AG09309 (cell line): ENCODE data around the gene NARS2.

Experiments
- DNase-seq: peaks from one replicate; pipeline ENCODE4 v3.0.0-alpha.2; 2010; ENCODE audit warnings: low read depth
- H3K4me3 ChIP-seq: 2 replicates; pipeline ENCODE4 v1.5.1; 2011; ENCODE audit warnings: mild to moderate bottlenecking, low read depth, low read length, moderate library complexity; ENCODE audit not compliant: control insufficient read depth
- TF ChIP-seq, protein P1 (sequence below): IDR thresholded peaks from 2 replicates; pipeline ENCODE4 v1.5.1; 2011; ENCODE audit warnings: mild to moderate bottlenecking, low read depth, low read length, inconsistent platforms; ENCODE audit not compliant: insufficient read depth, control insufficient read depth; ENCODE audit errors: missing control alignments

NARS2 gene

GRCh38 chr11:78403781-78404180 lies 170.9 kb downstream of the NARS2 start:
- no peak overlapping the region for H3K4me3 ChIP-seq
- TF ChIP-seq, protein P1, sequence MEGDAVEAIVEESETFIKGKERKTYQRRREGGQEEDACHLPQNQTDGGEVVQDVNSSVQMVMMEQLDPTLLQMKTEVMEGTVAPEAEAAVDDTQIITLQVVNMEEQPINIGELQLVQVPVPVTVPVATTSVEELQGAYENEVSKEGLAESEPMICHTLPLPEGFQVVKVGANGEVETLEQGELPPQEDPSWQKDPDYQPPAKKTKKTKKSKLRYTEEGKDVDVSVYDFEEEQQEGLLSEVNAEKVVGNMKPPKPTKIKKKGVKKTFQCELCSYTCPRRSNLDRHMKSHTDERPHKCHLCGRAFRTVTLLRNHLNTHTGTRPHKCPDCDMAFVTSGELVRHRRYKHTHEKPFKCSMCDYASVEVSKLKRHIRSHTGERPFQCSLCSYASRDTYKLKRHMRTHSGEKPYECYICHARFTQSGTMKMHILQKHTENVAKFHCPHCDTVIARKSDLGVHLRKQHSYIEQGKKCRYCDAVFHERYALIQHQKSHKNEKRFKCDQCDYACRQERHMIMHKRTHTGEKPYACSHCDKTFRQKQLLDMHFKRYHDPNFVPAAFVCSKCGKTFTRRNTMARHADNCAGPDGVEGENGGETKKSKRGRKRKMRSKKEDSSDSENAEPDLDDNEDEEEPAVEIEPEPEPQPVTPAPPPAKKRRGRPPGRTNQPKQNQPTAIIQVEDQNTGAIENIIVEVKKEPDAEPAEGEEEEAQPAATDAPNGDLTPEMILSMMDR: no peak
- no peak for DNase-seq

- no peak overlapping the region for H3K4me3 ChIP-seq
- TF ChIP-seq, protein P1: no peak
- DNase-seq: no peak
These were observed 171.8 kb downstream of the NARS2 start for GRCh38 chr11:78402847-78403246.

DNA sequence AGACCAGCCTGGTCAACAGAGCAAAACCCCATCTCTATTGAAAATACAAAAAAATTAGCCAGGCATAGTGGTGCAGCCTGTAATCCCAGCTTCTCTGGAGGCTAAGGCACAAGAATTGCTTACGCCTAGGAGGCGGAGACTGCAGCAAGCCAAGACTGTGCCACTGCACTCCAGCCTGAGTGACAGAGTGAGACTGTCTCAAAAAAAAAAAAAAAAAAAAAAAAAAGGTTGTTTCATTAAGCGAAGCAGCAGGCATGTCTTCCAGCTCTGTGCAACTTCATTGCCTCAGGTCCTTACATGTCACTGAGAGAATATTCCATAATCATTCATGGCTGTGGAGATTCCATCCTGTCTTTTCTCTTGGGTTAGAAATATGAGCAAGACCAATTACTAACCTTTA lies 174.0 kb downstream of the NARS2 start:
- no peak overlapping the region for H3K4me3 ChIP-seq
- TF ChIP-seq, protein P1: no peak
- no peak for DNase-seq

DNA sequence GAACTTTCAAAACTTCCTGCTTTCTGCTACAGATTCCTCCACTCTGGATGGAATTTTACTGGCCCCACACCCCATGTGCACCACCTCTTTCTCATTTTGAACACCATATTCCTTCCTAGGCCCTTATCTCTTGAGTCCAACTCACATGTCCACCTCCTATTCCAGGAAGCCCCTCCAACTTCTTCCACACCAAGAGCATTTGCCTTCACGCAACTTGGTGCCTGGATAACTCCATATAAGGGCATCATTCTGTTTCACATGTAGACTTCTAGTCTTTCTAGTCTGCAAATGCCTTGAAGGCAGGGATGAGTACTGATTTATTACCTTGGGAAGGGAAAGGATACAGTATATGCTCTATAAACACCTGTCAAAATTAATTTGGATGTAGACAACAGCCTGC lies 174.5 kb downstream of the NARS2 start:
- no peak for DNase-seq
- TF ChIP-seq, protein P1: no peak
- no peak overlapping the region for H3K4me3 ChIP-seq

- H3K4me3 ChIP-seq: no peak overlapping the region
- no peak for DNase-seq
- TF ChIP-seq, protein P1: no peak
These were observed 175.5 kb downstream of the NARS2 start for GRCh38 chr11:78399136-78399535.

DNA sequence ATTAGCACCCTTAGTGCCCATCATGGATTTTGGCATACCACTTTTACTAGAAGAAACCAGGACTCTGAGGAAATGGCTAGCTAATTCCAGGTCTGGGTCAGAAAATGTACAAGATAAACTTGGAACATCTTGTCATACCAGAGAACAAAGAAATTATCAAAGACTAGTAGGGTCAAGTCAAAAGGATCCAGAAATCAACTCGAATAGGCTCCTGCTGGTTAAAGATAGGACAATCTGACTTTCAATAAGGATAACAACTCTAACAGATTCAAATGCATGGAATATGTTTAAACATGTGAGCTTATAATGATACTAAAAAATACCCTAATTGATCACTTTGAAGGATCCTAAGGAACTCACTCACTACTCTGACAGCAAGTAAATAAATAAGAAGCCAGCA lies 175.9 kb downstream of the NARS2 start:
- no peak for DNase-seq
- no peak overlapping the region for H3K4me3 ChIP-seq
- TF ChIP-seq, protein P1: no peak

- TF ChIP-seq, protein P1: no peak
- H3K4me3 ChIP-seq: no peak overlapping the region
- no peak for DNase-seq
These were observed 177.3 kb downstream of the NARS2 start for GRCh38 chr11:78397398-78397797.
